Inflammatory macrophage treated with lipopolysaccharide for 4 hours (primary cell): ENCODE data around the gene ZNRF3.

Experiments
- DNase-seq: peaks from one replicate; pipeline ENCODE4 v3.0.0-alpha.2; 2020

The ZNRF3 gene

GRCh38 chr22:28956506-28956905 lies 73.1 kb downstream of the ZNRF3 start:
- DNase-seq = no peak

- no peak for DNase-seq
Measured at GRCh38 chr22:28958611-28959010, 75.2 kb downstream of the ZNRF3 start.

- DNase-seq = no peak
Measured at GRCh38 chr22:28962042-28962554, 78.7 kb downstream of the ZNRF3 start.

- DNase-seq = no peak
Measured at GRCh38 chr22:28963362-28963761, 80.0 kb downstream of the ZNRF3 start.

GRCh38 chr22:28967163-28967665 lies 83.8 kb downstream of the ZNRF3 start:
- no peak for DNase-seq

GRCh38 chr22:28967969-28968368 lies 84.6 kb downstream of the ZNRF3 start:
- DNase-seq = no peak

GRCh38 chr22:28969401-28970168 lies 86.2 kb downstream of the ZNRF3 start:
- no peak for DNase-seq

- DNase-seq = no peak
Measured at GRCh38 chr22:28973352-28973751, 90.0 kb downstream of the ZNRF3 start.

GRCh38 chr22:28977060-28977459 lies 93.7 kb downstream of the ZNRF3 start:
- no peak for DNase-seq

GRCh38 chr22:28977481-28977971 lies 94.2 kb downstream of the ZNRF3 start:
- DNase-seq = no peak

GRCh38 chr22:28978158-28978557 lies 94.8 kb downstream of the ZNRF3 start:
- no peak for DNase-seq

GRCh38 chr22:28978863-28979796 lies 95.8 kb downstream of the ZNRF3 start:
- no peak for DNase-seq

GRCh38 chr22:28980326-28980725 lies 97.0 kb downstream of the ZNRF3 start:
- DNase-seq = no peak

GRCh38 chr22:28981818-28982499 lies 98.6 kb downstream of the ZNRF3 start:
- DNase-seq = no peak

GRCh38 chr22:28983190-28983589 lies 99.8 kb downstream of the ZNRF3 start:
- DNase-seq = no peak

GRCh38 chr22:28983788-28984441 lies 100.5 kb downstream of the ZNRF3 start:
- no peak for DNase-seq

- DNase-seq = no peak
Measured at GRCh38 chr22:28984482-28985158, 101.2 kb downstream of the ZNRF3 start.

GRCh38 chr22:28985581-28986290 lies 102.4 kb downstream of the ZNRF3 start:
- no peak for DNase-seq

- DNase-seq = no peak
Measured at GRCh38 chr22:28986366-28986765, 103.0 kb downstream of the ZNRF3 start.

GRCh38 chr22:28988457-28988856 lies 105.1 kb downstream of the ZNRF3 start:
- no peak for DNase-seq

- no peak for DNase-seq
Measured at GRCh38 chr22:28989035-28989464, 105.7 kb downstream of the ZNRF3 start.
